ENCODE measurements around the gene USP30.
A peak's percentile ranks its signal among the peaks of the same experiment; 100 is the strongest.
"Not testable (repeated sequence)": the region's sequence is repeated elsewhere in the genome, so short reads cannot be mapped to it uniquely, and the experiment has no call there.

USP30 gene

DNA sequence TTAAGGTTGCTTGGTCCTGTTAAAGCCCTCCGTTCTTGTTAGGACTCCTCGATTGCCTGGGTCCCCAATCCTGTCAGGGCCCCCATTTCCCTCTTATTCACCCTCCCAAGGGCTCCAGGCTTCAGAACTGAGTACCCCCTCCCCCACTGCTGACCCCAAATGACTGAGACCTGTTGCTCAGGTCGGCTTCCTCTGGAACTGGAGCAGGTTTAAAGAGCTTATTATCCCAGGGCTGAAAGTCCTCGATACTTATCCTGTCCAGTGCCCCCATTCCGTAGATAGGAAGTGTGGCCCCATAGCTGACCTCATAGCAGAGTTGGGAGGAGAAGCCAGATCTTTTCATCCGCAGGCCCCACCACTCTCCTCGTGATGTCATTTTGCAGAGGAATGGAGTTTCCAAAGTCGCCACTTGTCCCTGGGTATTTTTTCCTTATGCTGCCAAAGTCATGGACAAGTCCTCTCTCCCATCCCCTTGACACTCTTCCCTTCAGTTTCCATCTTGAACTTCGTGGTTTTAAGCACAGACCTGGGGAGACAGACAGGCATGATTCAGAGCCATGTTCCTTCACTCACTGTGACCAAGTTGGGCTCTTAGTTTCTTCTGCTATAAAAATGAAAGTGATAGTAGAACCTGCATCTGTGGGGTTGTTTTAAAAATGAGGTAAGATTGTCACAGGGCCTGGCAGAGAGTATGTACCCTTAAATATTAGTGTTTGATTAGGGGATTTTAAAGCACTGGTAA, 1.2 kb downstream of the USP30 start:
- DNase-seq: peak in 1 of 2 donors; percentile 71

DNA sequence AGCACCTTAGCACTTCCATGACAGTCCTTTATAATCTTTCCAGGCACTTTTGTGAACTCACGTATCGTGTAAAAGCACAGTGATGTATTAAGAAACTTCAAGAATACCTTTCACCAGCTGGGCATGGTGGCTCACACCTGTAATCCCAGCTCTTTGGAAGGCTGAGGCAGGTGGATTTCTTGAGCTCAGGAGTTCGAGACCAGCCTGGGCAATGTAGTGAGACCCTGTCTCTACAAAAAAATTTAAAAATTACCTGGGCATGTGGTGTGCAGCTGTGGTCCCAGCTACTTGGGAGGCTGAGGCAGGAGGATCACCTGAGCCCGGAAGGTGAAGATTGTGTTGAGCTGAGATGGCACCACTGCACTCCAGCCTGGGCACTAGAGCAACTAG, 1.7 kb downstream of the USP30 start:
- DNase-seq: not testable (repeated sequence)

DNA sequence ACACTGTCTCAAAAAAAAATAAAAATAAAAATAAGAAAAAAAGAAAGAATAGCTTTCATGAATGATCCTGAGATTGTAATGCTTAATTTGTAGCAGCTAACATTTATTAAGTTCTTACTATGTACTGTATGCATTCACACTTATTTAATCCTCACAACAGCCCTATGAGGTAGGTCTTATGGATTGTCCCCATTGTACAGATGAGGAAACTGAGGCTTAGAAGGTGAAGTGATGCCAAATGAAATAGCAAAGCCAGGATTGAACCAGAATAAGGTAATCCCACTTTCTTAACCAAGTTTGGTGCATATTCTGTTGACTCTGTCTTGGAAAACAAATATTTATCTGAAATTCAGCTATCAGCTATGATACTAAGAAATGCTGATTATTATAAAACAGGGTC, 2.1 kb downstream of the USP30 start:
- no peak for DNase-seq

DNA sequence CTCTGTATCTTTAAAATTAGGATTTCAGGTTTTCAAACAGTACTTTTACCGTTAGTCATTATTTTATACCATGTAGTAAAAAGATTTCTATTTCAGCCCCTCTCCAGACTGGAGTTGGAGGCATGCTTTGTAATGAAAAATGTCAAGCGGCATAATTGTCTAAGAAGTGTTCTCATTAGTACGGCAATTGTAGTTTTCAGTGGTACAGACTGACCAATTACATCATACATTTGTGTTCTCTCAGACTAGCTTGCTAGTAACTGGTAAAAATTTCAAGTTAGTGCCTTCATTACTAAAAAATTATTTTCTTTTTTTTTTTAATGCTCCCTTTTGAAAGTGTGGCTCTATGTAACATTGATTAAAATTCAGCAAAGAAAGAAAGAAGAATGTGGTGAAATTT, 4.5 kb downstream of the USP30 start:
- no peak for DNase-seq

DNA sequence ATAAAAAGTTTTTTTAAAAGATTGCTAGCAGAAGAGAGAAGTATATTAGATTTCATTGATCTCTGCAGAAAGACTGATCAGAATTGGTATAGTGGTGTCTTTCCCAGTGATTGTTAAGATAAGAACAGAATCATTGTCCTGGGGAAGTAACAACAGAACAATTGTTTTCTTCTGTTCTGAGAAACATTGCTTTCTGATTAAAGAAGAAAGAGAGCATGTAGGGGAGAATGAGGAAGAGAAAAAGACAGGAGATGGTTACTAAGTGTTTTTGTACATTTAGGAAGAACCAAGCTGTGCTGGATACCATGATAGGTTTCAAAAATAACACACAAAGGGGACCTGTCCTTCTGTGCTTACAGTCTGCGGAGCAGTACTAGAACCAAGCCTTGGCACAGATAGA, 5.0 kb downstream of the USP30 start:
- DNase-seq: no peak

DNA sequence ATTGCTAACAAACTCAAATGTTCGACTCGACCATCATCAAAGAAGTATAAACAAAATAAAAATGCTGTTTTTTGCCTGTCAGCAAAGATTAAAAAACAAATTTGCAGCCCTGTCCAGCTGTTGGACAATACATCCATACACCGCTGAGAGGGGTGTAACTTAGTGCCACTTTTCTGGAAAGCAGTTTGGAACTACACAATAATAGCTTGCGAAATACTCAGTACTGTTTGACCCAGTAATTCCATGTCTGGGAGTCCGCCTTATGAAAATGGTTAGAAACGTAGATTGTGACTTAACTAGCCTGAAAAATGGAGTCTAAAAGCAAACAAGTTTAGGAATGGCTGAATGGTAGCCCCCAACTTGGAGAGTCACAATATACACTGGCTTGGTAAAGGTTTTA, 6.4 kb downstream of the USP30 start:
- no peak for DNase-seq

DNA sequence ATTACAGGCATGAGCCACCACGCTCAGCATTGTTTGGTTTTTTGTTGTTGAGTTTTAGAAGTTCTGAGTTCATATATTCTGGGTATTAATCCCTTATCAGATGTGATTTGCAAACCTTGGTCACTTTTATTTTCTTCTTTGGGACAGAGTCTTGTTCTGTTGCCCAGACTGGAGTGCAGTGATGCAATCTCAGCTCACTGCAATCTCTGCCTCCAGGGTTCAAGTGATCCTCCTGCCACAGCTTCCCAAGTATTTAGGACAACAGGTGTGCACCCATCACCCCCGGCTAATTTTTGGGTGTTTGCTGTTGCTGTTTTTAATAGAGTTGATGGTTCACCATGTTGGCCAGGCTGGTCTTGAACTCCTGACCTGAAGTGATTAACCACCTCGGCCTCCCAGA, 11.8 kb downstream of the USP30 start:
- no peak for DNase-seq

DNA sequence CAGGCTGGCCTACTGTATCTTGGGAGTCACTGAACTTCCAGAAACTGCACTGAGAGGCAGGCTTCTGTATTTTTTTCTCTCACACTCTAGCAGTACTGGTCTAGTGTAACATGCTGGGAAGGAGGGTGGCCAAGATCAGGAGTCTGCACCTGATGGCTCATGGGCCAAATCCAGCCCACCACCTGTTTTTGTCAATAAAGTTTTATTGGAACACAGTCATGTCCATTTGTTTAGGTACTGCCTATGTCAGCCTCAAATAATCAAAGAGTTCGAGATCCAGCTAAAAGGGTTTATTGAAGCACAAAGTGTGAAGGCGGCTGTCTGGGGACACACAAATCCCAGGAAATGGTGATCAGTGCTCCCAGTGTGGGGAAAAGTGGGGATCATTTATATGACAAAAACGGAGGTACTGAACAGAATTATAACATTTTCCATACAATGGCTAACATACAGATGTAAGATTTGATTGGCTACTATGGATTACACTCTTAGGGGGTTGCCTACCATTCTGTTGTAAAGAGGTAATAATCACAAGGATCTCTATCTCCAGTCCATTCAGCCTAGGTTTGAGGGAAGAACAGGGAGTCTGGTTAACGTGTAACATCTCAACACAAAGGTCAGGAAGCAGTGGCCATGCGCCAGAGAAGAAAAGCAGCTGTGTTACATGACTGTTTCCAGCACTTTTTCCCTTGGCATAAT, 12.9 kb downstream of the USP30 start:
- no peak for DNase-seq

DNA sequence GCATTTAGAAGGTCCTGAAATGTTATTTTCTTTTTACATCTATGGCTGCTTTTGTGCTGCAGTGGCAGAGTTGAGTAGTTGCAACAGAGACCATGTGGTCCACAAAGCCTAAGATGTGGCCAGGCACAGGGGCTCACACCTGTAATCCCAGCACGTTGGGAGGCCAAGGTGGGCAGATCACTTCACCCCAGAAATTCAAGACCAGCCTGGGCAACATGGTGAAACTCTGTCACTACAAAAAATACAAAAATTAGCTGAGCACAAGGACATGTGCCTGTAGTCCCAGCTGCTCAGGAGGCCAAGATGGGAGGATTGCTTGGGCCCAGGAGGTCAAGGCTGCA, 13.4 kb downstream of the USP30 start:
- no peak for DNase-seq

DNA sequence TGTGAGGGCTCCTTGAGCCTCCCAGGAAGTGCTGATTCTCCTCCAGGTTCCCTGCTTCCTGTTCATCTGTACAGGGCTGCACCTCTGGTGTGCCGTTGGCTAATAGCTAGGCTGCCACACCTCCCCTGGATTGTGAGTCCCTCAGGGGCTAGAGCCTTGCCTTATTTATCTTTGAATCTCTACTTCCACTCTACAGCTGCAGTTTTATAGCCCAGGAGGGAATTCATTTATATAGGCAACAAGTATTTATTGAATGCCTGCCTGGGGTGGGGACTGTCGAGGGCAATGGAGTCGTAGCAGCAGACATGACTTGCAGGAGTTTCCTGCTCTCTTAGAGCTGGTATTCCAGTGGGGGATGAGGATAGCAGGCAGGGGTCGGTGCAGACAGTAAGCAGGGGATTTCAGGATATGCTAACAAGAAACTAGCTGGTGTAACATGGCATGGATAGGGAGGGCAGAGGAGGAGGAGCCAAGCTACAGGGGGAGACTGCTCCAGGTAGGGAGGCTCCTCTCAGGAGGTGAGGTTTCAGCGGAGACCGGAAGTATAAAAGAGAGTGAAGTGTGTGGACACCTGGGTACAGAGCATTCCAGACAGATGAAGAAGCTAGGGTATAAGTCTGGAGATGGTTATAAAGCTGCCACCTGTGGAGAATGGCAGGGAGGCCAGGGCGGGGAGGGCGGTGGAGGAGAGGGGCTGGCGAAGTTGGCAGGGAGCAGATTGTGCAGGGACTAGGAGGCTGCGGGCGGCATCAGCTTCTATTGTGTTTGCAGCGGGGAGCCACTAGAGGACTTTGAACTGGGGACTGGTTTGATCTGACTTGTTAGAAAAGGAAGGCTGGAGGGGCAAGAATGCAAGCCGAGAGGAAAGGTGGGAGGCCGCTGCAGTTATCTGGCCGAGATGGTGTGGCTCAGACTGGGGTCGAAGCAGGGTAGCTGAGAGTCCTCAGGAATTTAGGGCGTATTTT, 17.2 kb downstream of the USP30 start:
- no peak for DNase-seq

DNA sequence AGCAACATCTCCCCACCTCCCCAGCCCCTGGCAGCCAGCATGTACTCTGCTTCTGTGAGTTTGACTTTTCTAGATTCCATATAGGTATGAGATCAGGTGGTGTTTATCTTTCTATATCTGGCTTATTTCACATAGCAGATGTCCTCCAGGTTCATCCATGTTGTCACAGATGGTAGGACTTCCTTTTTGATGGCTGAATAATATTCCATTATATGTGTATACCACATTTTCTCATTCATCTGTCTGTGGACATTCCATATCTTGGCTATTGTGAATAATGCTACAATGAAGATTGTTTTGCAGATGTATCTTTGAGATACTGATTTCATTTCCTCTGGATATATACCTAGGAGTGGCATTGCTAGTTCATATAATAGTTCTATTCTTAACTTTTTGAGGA, 22.5 kb downstream of the USP30 start:
- no peak for DNase-seq

DNA sequence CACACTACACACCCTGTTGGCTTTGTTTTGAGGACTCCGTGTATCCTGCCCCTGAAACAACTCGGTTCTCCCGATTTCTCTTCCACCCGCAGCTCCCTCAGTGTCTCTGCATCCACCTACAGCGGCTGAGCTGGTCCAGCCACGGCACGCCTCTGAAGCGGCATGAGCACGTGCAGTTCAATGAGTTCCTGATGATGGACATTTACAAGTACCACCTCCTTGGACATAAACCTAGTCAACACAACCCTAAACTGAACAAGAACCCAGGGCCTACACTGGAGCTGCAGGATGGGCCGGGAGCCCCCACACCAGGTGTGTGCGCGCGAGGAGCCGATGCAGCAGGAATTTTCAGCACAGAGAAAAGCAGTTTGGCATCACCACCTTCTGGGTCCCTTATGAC, 30.4 kb downstream of the USP30 start:
- DNase-seq: no peak

DNA sequence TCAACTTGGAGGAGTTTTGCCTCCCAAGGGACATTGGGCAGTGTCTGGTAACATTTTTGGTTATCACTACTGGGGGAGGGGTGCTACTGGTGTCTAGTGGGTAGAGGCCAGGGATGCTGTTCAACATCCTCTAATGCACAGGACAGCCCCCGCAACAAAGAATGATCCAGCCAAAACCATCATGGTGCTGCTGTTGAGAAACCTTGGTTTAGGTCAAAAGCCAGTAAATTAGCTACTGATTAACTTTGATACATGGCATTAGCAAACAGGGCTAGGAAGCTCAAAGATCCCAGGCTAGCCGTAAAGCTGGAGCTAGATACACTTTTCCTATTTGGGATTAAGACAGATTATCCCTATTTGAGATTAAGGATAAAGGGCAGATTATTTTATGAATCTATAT, 32.0 kb downstream of the USP30 start:
- no peak for DNase-seq

DNA sequence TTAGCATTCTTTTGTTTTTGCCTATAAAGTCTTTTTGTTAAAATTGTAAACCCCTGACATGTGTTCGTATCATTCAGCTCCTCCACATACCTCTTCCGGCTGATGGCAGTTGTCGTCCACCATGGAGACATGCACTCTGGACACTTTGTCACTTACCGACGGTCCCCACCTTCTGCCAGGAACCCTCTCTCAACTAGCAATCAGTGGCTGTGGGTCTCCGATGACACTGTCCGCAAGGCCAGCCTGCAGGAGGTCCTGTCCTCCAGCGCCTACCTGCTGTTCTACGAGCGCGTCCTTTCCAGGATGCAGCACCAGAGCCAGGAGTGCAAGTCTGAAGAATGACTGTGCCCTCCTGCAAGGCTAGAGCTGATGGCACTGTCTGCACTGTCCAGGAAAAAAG, 33.2 kb downstream of the USP30 start:
- no peak for DNase-seq

DNA sequence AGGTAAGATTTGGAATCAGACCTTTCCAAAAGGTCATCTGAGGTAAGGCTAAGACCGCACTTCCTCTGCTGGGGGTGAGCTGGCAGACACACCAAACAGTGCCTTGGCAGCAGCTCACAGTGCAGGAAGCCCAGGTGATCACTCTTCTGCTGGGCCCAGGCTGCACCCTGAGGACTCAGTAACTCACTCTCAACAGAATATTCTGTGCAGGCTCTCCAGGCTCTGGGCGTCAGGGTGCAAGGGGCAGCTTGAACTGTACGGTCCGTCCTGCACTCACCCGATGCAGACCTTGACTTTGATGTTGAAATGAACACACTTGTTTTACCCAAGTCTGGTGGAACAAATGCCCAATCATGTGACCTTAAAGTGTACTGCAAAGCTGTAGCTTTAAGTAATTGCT, 34.9 kb downstream of the USP30 start:
- no peak for DNase-seq

DNA sequence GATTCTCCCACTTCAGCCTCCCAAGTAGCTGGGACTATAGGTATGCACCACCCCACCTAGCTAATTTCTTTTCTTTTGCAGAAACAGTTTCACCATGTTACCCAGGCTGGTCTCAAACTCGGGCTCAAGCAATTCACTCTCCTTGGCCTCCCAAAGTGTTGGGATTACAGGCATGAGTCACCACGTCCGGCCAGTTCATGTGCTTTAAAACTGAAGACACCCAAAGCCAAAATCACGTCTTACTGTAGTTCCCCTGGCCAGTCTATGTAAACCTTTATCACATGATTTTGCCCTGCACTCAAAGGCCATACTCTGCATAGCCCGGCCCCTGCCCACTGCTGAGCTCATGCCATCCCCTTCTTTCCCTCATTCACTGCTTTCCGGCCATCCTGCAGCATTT, 36.4 kb downstream of the USP30 start:
- no peak for DNase-seq

DNA sequence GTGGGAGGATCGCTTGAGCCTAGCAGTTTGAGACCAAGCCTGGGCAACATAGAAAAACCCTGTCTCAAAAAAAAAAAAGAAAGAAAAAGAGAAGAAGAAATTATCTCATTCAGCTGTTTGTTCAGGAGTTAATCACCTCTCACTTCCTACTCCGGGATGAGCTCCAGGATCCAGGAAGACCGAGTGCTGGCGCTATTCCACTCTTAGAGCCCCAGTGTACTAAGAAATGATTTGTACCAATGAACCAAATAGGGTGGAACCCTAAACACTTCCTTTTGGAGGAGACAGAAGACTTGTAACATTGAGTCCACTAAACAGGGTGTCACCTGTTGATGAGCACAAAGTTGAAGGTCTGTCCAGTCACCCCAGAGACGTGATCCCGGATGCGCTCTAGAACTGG, 37.3 kb downstream of the USP30 start:
- DNase-seq: no peak

DNA sequence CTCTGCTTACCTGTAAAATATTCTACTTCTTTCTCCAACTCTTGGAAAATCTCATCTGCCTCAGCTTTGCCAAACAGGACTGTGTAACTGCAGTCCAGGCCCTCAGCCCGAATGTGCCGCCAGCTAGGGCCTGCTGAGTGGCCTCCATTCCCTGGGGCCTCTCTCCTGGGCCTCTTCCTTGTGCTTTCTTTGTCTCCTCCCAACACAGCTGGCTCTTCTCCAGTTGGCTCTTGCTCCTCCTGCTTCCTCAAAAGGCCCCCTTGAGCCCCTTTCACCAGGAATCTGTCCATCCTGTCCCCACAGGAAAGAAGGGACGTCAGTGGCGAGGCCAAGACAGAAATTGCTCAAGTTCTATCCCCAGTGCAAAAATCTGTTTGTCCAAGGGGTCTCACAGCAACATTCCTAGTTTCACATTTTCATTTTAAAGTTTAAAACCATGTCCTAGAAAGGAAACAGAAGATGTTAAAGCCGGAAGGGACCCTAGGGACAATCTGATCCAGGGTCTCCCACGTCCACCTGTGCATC, 40.2 kb downstream of the USP30 start:
- DNase-seq: no peak

DNA sequence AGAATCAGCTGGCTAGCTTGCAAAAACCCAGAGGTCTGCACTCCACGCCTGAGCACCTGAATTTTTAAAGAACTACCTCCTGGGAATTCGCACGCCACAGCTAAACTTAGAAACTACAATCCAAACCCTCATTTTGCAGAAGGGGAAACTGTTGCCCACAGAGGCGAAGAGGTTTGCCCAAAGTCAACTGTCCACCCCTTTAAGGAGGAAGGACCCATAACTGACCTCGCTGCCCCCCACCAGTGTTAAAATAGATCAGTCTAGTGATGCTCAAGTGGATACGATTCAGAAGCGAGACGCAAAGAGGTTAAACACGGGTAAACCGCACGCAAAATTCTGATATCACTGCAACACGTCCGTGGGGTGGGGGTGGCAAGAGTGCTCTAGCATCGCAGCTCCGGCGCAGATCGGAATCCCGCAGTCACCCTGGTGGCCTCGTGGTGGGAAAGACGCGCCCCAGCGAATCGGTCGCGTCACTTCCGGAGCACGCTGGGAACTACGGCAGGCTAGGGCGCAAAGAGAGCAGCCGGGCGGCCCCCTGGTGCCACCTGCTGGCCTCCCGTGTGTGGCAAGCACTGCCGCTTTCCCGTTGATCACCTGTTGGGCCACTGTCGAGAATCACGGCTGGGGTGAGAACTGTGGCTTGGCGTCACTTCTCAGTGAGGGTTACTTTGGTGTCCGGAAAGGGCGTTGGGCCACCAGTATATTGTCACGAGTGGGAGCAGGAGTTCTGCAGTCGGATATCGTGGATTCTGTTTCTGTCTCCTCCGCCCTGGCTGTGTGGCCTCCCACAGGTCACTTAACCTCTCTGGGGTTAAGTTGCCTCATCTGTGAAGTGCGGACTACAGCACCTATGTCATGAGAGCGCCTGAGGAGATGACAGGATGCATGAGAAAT, 40.9 kb downstream of the USP30 start, which contains the start of gene ALKBH2:
Gene ALKBH2 (minus strand): TSS at position 451 of the 897 bp plus-strand sequence. CDS start 686 bp downstream, outside the sequence.
- peak; percentile 68 to 88 for DNase-seq

DNA sequence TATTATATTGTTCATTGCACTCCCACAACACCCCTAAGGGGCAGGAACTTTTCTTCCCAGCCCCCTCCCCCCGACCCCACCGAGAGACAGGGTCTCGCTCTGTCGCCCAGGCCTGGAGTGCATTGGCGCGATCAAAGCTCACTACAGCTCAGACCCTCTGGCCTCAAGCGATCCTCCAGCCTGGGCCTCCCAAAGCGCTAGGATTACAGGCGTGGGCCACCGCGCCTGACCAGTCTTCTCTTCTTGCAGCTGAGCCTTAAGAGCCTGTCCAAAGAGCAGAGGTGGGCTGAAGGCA, 44.7 kb downstream of the USP30 start:
- DNase-seq: no peak

DNA sequence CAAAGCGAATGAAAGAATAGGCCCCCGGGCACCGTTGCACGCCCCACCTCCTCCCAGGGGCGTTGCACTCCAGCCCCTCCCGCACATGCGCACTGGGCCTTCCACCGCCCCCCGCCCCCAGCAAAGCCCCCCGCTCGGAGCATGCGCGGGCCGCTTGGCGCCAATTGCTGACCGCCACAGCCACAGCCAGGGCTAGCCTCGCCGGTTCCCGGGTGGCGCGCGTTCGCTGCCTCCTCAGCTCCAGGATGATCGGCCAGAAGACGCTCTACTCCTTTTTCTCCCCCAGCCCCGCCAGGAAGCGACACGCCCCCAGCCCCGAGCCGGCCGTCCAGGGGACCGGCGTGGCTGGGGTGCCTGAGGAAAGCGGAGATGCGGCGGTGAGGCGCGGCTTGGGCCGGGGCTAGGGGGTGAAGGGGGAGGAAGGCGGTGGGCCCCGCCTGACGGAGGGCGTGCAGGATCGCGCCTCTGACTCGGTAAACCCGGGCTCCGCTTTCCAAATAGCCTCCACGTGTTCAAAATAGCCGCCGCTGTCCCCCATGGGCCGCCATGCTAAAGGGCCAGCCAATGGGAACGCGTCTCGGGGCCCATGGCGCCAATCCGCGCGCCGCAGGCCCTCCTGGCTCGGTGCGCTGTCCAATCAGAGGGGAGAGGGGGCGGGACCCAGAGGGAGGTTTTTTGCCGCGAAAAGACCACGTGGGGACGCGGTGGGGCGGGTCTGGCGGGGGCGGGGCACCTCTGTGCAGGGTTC, 45.2 kb downstream of the USP30 start, which contains the start of gene UNG:
Gene UNG (plus strand): TSS at position 163 of the 748 bp plus-strand sequence. CDS start 83 bp downstream, at position 246.
- peak; percentile 79 to 89 for DNase-seq

DNA sequence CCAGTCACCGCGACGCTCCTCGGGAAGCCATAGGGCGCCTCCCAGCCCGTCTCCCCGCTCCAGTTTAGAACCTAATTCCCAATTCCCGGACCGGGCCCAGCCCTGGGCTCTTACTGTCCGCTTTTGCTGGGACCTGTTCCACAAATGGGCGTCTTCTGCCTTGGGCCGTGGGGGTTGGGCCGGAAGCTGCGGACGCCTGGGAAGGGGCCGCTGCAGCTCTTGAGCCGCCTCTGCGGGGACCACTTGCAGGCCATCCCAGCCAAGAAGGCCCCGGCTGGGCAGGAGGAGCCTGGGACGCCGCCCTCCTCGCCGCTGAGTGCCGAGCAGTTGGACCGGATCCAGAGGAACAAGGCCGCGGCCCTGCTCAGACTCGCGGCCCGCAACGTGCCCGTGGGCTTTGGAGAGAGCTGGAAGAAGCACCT, 45.8 kb downstream of the USP30 start:
- DNase-seq: no peak
